A549 (cell line): Measurements from ENCODE around the gene CTNNA3.

ENCODE experiments used
- CTCF ChIP-seq: fragments of >200 bp; sonication (Bioruptor Twin); formaldehyde crosslinking; IDR thresholded peaks from 3 replicates; pipeline ENCODE4 v1.5.1; 2016
- HEYL ChIP-seq: fragments of 250-450 bp; sonication (Bioruptor Pico); IDR thresholded peaks from 2 replicates; pipeline ENCODE4 v1.8.0; 2021; ENCODE audit warnings: mild to moderate bottlenecking, moderate library complexity
- NR3C1 ChIP-seq: fragments of >200 bp; sonication (Bioruptor Twin); formaldehyde crosslinking; IDR thresholded peaks from 3 replicates; pipeline ENCODE4 v1.6.1; 2017
- RCOR1 ChIP-seq: fragments of 150-350 bp; IDR thresholded peaks from 2 replicates; pipeline ENCODE4 v1.6.1; 2014; ENCODE audit warnings: antibody characterized with exemption, low read length, low read depth

- TF ChIP-seq RCOR1 (no peak), CTCF (no peak), NR3C1 (no peak), HEYL (CRISPR knock-in tag) (no peak)
Observed at GRCh38 chr10:66673071-66673470, 1022.9 kb downstream of the CTNNA3 start.
